Stimulated activated naive B cell treated with anti-CD40 and anti-IgM and Interleukin-4, amounts not matched to agents 10 μg/mL and 1 μg/mL and 100 μg/mL, for 72 hours (primary cell): Measurements from ENCODE around the gene UBE2R2.
"Not testable (repeated sequence)": the region's sequence is repeated elsewhere in the genome, so short reads cannot be mapped to it uniquely, and the experiment has no call there.

Source experiments
- ATAC-seq, 2 donors: fragments of 150-1000 bp; cut with Tn5 transposase; replicated peaks; 2 replicates each; pipeline ENCODE4 v1.10.0; 2021; ENCODE audit warnings: moderate library complexity in 1 of 2
- DNase-seq: peaks from one replicate; pipeline ENCODE4 v3.0.0; 2021
- H3K27ac Mint-ChIP-seq: one replicate; pipeline ENCODE4 v1.8.0; 2022; ENCODE audit warnings: mild to moderate bottlenecking, mixed read lengths
- H3K27me3 Mint-ChIP-seq, 2 donors: one replicate each; pipeline ENCODE4 v1.8.0; 2022; ENCODE audit warnings: mixed read lengths in 2 of 2
- H3K36me3 Mint-ChIP-seq, 2 donors: one replicate each; pipeline ENCODE4 v1.8.0; 2022; ENCODE audit warnings: mixed read lengths in 2 of 2, mild to moderate bottlenecking in 1 of 2
- H3K4me1 Mint-ChIP-seq, 2 donors: one replicate each; pipeline ENCODE4 v1.8.0; 2022; ENCODE audit warnings: mixed read lengths in 2 of 2, mild to moderate bottlenecking in 1 of 2
- H3K4me3 Mint-ChIP-seq, 2 donors: one replicate each; pipeline ENCODE4 v1.8.0; 2022; ENCODE audit warnings: mild to moderate bottlenecking in 2 of 2, mixed read lengths in 2 of 2, moderate library complexity in 1 of 2
- H3K9me3 Mint-ChIP-seq, 2 donors: one replicate each; pipeline ENCODE4 v1.8.0; 2022; ENCODE audit warnings: mixed read lengths in 2 of 2, mild to moderate bottlenecking in 1 of 2

UBE2R2 gene

DNA sequence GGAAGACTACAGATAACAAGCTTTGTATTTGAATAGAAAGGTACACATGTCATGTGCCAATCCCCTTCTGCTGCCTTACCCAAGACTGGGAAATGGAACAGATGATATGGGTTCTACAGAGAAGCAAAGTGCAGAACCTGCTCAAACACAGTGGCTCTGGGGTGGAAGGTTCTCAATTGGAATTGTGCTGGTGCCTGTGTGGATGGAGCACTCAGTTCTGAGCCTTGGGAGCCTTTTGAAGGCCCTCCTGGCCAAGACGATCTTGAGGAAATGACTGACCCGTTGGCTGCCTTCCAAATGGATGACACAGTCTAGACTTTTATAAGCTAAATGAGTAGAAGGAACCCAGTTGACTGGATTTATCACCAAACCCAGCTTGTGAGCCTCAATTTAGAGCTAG is 25.8 kb upstream of the UBE2R2 start:
- Mint-ChIP-seq H3K4me3 (no peak overlapping the region), H3K36me3 (no peaks in the 10 kb centered on the region), H3K4me1 (no peaks in the 10 kb centered on the region), H3K9me3 (no peaks in the 10 kb centered on the region), H3K27me3 (peaks cover 4 to 19% of the 10 kb centered on the region in 2 donors), H3K27ac (no peak overlapping the region)
- DNase-seq (no peak), ATAC-seq (no peak)

DNA sequence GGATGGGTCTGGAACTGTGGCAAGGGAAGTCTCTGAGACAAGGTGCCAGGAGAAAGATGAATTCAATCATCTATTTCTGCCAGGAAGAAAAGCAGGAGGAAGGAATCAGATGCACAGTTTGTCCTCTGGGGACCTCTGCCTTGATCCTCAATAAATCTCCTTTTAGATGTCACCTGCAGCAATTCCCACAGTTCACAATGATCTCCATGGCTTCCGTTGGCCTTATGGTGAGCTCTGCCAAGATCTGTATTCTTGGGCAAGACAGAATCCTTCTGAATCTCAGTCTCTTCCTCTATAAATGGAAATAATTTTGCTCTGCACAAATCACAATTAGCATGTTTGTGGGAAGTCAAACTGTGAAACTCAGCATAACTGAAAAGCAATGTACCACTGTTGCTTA is 23.5 kb upstream of the UBE2R2 start:
- not testable (repeated sequence) for H3K9me3 Mint-ChIP-seq, DNase-seq, H3K4me3 Mint-ChIP-seq, ATAC-seq, H3K36me3 Mint-ChIP-seq, H3K27ac Mint-ChIP-seq, H3K4me1 Mint-ChIP-seq
- H3K27me3 Mint-ChIP-seq, result peaks cover 24 to 35% of the 10 kb centered on the region in 2 donors

DNA sequence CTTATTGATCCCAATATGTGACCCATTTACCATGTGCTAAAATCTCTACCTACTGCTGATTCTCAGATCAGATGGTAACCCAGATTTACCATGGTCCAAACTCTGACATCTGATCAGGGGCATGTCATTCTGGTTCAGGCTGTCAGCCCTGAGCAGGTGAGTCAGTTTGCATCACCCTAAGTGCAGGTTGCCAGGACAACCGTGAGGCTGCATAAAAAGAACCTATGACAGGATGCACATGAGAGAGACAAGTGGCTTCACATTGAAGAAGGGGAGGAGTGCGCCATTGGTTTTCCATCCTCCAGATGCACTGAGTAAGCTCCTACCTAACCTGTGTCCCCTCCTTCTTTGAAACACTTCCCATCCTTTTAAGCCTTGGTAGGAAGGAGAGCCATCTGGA is 22.4 kb upstream of the UBE2R2 start:
- Mint-ChIP-seq H3K36me3 (no peaks in the 10 kb centered on the region), H3K27ac (no peak overlapping the region), H3K4me1 (no peaks in the 10 kb centered on the region), H3K4me3 (no peak overlapping the region), H3K9me3 (peaks cover 0 to 3% of the 10 kb centered on the region in 2 donors), H3K27me3 (peaks cover 27 to 43% of the 10 kb centered on the region in 2 donors)
- ATAC-seq (no peak), DNase-seq (no peak)

DNA sequence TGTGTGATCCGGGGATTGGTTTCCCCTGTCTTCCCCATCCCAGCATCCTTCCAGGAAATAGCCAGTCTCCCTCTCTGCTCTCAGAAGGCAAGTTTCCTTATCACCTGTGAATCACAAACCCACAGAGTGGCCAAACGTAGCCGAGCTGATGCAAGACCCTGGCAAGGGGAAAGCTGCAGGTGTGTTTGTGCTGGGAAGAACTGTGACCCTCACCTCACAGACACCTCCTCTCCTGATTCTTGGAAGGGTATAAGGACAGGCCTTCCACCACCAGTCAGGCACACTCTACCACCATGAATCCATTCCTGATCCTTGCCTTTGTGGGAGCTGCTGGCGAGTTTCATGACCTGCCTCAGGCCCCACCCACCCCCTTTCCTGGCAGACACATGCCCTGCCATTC is 21.7 kb upstream of the UBE2R2 start, which contains the start of gene PRSS3:
TSS of gene PRSS3 (plus strand) at position 281 of the 400 bp plus-strand sequence. CDS start at position 294, 13 bp downstream.
- Mint-ChIP-seq H3K4me1 (no peaks in the 10 kb centered on the region), H3K9me3 (peaks cover 0 to 3% of the 10 kb centered on the region in 2 donors), H3K36me3 (no peaks in the 10 kb centered on the region), H3K27ac (no peak within 1 kb of the TSS), H3K27me3 (peaks cover 27 to 46% of the 10 kb centered on the region in 2 donors), H3K4me3 (no peak within 1 kb of the TSS)
- DNase-seq (no peak), ATAC-seq (no peak)

DNA sequence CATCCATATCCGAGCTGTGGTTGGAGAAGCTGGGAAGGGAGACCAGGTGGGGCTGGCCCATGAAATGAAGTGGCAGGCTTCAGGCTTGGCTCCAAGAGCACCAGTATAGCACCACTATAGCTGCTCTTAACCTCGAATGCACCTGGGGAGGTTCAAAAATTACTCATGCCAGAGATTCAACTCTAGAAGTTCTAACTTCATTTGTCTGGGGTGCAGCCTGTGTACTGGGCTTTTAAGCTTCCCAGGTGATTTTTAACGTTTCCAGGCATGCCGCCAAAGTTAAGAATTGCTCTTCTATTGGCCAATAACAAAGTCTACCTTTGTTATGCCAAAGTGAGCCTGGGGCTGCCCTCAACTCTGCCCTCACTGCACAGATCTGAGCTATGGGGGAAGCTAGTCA is 21.1 kb upstream of the UBE2R2 start:
- ATAC-seq (no peak), DNase-seq (no peak)
- H3K4me1 Mint-ChIP-seq, result no peaks in the 10 kb centered on the region
- H3K4me3 Mint-ChIP-seq, result no peak overlapping the region
- peaks cover 0 to 3% of the 10 kb centered on the region in 2 donors for H3K9me3 Mint-ChIP-seq
- H3K36me3 Mint-ChIP-seq, result no peaks in the 10 kb centered on the region
- H3K27ac Mint-ChIP-seq, result no peak overlapping the region
- H3K27me3 Mint-ChIP-seq, result peaks cover 27 to 46% of the 10 kb centered on the region in 2 donors

DNA sequence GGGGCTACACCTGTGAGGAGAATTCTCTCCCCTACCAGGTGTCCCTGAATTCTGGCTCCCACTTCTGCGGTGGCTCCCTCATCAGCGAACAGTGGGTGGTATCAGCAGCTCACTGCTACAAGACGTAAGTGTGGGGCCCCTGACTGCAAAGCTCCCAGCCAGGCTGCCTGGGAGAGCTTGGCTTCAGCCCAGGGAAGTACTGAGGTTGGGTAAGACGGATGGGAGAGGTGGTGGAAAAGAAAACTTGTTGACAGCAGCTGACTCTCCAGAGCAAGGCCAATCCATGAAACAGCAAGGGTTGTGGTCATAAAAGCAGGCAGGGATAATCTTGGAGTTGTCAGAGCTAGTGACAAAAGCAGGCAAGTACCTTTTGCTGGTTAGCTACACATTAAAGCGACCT is 20.3 kb upstream of the UBE2R2 start:
- not testable (repeated sequence) for H3K36me3 Mint-ChIP-seq, H3K4me3 Mint-ChIP-seq, H3K27ac Mint-ChIP-seq, H3K9me3 Mint-ChIP-seq, H3K4me1 Mint-ChIP-seq, ATAC-seq, DNase-seq
- peaks cover 27 to 46% of the 10 kb centered on the region in 2 donors for H3K27me3 Mint-ChIP-seq

DNA sequence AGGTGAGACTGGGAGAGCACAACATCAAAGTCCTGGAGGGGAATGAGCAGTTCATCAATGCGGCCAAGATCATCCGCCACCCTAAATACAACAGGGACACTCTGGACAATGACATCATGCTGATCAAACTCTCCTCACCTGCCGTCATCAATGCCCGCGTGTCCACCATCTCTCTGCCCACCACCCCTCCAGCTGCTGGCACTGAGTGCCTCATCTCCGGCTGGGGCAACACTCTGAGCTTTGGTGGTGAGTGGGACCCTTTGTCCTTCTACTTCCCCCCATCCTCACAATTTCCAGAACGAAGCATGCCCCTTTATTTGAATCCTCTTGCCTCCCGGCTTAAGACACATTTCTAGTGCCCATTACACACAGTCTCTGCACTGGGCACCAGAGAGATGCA is 19.1 kb upstream of the UBE2R2 start:
- no peaks in the 10 kb centered on the region for H3K4me1 Mint-ChIP-seq
- ATAC-seq (no peak), DNase-seq (no peak)
- peaks cover 27 to 40% of the 10 kb centered on the region in 2 donors for H3K27me3 Mint-ChIP-seq
- no peak overlapping the region for H3K4me3 Mint-ChIP-seq
- peaks cover 0 to 5% of the 10 kb centered on the region in 2 donors for H3K9me3 Mint-ChIP-seq
- peaks cover 0 to 3% of the 10 kb centered on the region in 2 donors for H3K36me3 Mint-ChIP-seq
- H3K27ac Mint-ChIP-seq, result no peak overlapping the region

DNA sequence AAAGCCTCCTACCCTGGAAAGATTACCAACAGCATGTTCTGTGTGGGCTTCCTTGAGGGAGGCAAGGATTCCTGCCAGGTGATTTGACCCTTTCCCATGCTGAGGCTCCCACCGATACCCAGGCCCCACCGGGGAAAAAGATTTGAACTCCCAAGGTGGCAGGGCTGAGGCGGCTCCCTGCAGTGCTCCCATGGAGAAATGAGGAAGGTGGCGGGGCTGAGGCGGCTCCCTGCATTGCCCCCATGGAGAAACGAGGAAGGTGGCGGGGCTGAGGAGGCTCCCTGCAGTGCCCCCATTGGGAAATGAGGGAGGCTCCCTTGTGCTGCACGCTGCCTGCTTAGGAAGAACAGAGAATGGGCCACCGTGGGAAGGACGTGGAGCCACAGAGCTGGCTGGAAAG is 18.4 kb upstream of the UBE2R2 start:
- Mint-ChIP-seq H3K27me3 (peaks cover 27 to 47% of the 10 kb centered on the region in 2 donors), H3K4me1 (no peaks in the 10 kb centered on the region), H3K9me3 (peaks cover 0 to 5% of the 10 kb centered on the region in 2 donors), H3K36me3 (peaks cover 0 to 3% of the 10 kb centered on the region in 2 donors), H3K4me3 (no peak overlapping the region), H3K27ac (no peak overlapping the region)
- ATAC-seq (no peak), DNase-seq (no peak)

DNA sequence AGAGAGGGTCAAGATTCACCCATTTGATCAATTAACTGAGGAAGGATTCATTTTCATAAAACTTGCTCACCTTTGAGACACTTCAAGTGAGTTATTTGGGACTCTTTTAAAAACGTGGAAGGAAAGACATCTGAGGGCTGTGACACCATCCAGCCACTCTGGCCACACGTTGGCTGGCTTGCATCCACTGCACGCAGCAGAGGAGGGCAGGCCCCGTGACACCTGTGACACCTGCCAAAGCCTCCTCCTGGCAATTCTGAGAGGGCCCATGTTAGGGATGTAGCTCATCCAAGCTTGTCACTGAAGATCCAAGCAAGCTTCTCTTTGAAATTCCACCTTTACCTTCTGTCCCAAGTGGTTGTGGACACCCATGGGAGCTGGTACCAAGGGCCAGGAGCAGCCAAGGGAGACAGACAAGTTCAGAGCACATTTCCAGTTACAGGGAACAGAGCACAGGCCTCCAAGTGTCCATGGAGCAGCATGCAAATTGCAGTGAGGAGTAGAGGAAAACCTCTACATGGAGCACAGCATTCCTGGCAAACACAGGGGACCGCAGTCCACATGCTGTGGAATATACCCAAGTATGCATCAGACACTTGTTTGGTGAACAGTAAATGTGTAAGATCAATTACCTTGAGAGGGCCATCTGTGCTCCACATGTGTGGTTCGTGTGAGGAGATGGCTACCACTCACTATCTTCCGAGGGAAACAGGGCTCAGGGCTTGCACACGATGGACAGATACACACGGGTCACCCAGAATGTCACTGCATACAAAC is 16.8 kb upstream of the UBE2R2 start:
- peaks cover 27 to 53% of the 10 kb centered on the region in 2 donors for H3K27me3 Mint-ChIP-seq
- peaks cover 0 to 5% of the 10 kb centered on the region in 2 donors for H3K9me3 Mint-ChIP-seq
- ATAC-seq (no peak), DNase-seq (no peak)
- H3K27ac Mint-ChIP-seq, result no peak overlapping the region
- no peak overlapping the region for H3K4me3 Mint-ChIP-seq
- H3K4me1 Mint-ChIP-seq, result no peaks in the 10 kb centered on the region
- peaks cover 0 to 3% of the 10 kb centered on the region in 2 donors for H3K36me3 Mint-ChIP-seq

DNA sequence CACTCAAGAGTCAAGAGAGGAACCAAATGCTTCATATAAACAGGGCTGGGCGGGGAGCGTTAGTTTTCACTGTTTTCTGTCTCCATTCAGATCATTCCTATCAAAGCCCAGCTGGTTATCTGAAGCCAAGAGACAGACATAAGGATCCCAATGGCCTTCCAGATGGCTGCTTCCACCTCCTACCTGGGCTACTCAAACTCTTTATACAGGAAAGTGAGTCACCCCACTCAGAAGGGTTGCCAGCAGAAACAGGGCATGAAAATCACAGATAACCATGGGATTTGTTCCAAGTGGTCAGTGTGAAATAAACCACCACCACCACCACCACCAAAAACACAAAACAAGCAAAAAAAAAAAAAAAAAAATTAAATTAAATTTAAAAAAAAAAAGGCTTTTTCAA is 16.1 kb upstream of the UBE2R2 start:
- H3K27ac Mint-ChIP-seq, result no peak overlapping the region
- ATAC-seq (no peak), DNase-seq (no peak)
- H3K4me1 Mint-ChIP-seq, result no peaks in the 10 kb centered on the region
- H3K4me3 Mint-ChIP-seq, result no peak overlapping the region
- peaks cover 0 to 5% of the 10 kb centered on the region in 2 donors for H3K9me3 Mint-ChIP-seq
- peaks cover 0 to 3% of the 10 kb centered on the region in 2 donors for H3K36me3 Mint-ChIP-seq
- H3K27me3 Mint-ChIP-seq, result peaks cover 23 to 46% of the 10 kb centered on the region in 2 donors

DNA sequence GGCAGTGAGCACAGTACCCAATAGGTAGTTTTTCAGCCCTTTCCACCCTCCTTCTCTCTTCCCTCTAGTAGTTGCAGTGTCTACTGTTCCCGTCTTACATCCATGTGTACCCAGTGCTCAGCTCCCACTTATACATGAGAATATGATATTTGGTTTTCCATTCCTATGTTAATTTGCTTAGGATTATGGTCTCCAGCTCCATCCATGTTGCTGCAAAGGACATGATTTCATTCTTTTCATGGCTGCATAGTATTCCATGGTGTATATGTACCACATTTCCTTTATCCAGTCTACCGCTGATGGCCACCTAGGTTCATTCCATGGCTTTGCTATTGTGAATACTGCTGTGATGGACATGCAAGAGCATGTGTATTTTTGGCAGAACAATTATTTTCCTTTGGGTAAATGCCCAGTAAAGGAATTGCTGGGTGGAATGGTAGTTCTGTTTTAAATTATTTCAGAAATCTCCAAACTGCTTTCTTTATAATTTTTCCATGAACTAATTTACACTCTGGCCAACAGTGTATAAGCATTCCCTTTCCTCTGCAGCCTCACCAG is 14.9 kb upstream of the UBE2R2 start:
- DNase-seq, H3K36me3 Mint-ChIP-seq, H3K27ac Mint-ChIP-seq, ATAC-seq, H3K9me3 Mint-ChIP-seq, H3K4me3 Mint-ChIP-seq, H3K4me1 Mint-ChIP-seq: not testable (repeated sequence)
- peaks cover 18 to 39% of the 10 kb centered on the region in 2 donors for H3K27me3 Mint-ChIP-seq

DNA sequence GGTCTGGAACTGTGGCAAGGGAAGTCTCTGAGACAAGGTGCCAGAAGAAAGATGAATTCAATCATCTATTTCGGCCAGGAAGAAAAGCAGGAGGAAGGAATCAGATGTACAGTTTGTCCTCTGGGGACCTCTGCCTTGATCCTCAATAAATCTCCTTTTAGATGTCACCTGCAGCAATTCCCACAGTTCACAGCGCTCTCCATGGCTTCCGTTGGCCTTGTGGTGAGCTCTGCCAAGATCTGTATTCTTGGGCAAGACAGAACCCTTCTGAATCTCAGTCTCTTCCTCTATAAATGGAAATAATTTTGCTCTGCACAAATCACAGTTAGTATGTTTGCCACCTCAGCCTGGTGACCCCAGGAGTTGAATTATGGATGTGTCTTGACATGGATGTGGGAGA is 12.8 kb upstream of the UBE2R2 start:
- ATAC-seq, H3K4me1 Mint-ChIP-seq, H3K36me3 Mint-ChIP-seq, H3K9me3 Mint-ChIP-seq, H3K27ac Mint-ChIP-seq, DNase-seq, H3K4me3 Mint-ChIP-seq: not testable (repeated sequence)
- peaks cover 0 to 18% of the 10 kb centered on the region in 2 donors for H3K27me3 Mint-ChIP-seq

DNA sequence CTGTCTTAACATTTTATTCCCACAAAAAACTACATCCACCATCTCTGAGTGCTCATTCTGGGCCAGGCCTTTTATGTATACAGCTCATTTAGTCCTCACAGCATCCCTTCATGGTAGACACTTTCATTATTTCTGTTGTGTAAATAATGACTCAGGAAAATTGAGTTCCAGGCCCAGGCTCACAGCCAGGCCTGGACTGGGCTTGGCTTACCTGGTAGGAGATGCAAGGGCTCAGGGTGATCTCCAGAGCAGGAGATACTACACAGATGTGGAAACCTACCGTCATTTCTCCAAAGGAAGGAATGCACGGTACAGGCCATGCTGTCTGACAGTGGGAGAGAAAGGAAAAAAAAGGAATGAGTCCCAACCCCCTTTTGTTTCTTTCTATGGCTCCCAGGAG is 9.8 kb upstream of the UBE2R2 start:
- H3K27ac Mint-ChIP-seq, H3K36me3 Mint-ChIP-seq, H3K4me3 Mint-ChIP-seq, DNase-seq, ATAC-seq, H3K4me1 Mint-ChIP-seq, H3K9me3 Mint-ChIP-seq: not testable (repeated sequence)
- peaks cover 0 to 13% of the 10 kb centered on the region in 2 donors for H3K27me3 Mint-ChIP-seq

DNA sequence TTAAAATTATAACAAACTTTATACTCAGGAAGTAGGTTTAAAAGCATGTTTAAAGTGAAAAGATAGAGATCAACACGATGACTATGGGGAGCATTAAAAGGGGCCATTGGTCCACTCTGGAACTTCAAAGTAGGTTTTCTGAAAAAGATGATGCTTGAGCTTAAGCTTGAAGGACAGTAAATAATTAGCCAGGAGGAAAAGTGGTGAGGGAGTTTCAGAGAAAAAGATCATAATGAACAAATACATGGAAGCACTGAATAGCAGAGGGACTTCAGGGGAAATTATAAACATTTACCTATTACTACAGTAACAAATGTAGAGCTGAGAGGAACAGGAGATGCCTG is 8.0 kb upstream of the UBE2R2 start:
- DNase-seq, H3K4me3 Mint-ChIP-seq, H3K27me3 Mint-ChIP-seq, H3K27ac Mint-ChIP-seq, H3K9me3 Mint-ChIP-seq, ATAC-seq, H3K36me3 Mint-ChIP-seq: not testable (repeated sequence)
- peaks cover 2 to 12% of the 10 kb centered on the region in 2 donors for H3K4me1 Mint-ChIP-seq

DNA sequence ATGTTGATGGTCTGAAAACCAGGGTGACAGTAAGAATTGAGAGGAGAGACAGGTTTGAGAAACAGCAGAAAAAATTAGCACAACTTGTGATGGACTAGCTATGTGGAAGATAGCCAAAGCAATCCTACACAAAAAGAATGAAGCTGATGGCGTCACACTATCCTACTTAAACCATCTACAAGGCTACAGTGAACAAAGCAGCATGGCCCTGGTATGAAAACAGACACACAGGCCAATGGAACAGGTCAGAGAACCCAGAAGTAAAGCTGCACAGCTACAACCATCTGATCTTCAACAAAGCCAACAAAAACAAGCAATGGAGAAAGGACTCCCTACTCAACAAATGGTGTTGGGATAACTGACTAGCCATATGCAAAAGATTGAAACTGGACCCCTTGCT is 7.5 kb upstream of the UBE2R2 start:
- no peaks in the 10 kb centered on the region for H3K27me3 Mint-ChIP-seq
- H3K36me3 Mint-ChIP-seq, result no peaks in the 10 kb centered on the region
- no peak overlapping the region for H3K27ac Mint-ChIP-seq
- H3K9me3 Mint-ChIP-seq, result no peaks in the 10 kb centered on the region
- no peak for ATAC-seq
- no peak overlapping the region for H3K4me3 Mint-ChIP-seq
- peaks cover 8 to 18% of the 10 kb centered on the region in 2 donors for H3K4me1 Mint-ChIP-seq
- DNase-seq, result no peak
